Activated T-cell treated with anti-CD3 and anti-CD28 coated beads for 24 hours (primary cell): Measurements from ENCODE around the gene PRODH2.

ENCODE experiments used
- DNase-seq: peaks from one replicate; pipeline ENCODE4 v3.0.0-alpha.2; 2020; ENCODE audit warnings: low read depth

The PRODH2 gene, protein sequence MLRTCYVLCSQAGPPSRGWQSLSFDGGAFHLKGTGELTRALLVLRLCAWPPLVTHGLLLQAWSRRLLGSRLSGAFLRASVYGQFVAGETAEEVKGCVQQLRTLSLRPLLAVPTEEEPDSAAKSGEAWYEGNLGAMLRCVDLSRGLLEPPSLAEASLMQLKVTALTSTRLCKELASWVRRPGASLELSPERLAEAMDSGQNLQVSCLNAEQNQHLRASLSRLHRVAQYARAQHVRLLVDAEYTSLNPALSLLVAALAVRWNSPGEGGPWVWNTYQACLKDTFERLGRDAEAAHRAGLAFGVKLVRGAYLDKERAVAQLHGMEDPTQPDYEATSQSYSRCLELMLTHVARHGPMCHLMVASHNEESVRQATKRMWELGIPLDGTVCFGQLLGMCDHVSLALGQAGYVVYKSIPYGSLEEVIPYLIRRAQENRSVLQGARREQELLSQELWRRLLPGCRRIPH

DNA sequence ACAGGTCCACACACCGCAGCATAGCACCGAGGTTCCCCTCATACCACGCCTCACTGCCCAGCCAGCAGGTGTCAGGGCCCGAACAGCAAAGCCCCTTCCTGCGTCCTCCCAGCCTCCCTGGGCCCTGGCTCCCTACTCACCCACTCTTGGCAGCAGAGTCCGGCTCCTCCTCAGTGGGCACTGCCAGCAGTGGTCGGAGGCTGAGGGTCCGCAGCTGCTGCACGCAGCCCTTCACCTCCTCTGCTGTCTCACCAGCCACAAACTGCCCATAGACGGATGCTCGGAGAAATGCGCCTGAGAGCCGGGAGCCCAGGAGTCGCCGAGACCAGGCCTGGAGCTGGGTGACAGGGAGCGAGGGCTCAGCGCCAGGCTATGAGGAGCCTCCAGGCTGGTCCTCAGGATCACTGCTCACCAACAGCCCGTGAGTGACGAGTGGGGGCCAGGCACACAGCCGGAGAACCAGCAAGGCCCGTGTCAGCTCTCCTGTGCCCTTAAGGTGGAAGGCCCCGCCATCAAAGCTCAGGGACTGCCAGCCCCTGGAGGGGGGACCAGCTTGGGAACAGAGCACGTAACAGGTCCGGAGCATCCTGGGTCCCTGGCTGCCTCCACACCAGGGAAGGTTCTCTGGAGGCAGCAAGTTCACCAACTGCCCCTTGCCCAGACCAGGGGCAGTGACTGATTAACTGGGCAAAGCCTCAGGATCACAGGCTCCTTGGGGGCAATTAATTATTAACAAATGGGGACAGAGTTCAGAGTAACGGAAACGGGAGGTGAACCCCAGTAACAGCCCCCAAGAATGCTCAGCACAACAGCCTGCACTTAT is at the start of gene PRODH2:
TSS of gene PRODH2 (minus strand) at position 626 of the 823 bp plus-strand sequence. CDS start at position 586, 40 bp downstream.
- DNase-seq: no peak

DNA sequence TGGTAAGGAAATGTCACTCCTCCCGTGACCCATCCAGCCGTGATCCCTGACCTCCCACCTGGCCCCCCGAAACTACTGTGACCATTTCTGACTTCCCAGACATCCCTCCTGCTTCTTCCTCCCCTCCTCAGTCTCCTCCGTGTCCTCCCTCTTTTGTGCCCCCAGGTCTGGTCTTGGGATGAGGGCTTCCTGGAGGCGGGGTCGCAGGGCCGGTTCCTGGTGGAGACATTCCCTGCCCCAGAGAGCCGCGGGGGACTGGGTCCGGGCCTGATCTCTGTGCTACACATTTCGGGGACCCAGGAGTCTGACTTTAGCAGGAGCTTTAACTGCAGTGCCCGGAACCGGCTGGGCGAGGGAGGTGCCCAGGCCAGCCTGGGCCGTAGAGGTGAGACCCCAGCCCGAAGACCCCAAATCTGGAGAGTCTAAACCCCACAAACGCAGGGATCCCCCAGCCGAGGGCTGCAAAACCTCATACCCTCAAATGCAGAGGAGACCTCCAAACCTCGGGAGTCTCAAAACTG is 49.1 kb upstream of the PRODH2 start:
- DNase-seq: no peak

DNA sequence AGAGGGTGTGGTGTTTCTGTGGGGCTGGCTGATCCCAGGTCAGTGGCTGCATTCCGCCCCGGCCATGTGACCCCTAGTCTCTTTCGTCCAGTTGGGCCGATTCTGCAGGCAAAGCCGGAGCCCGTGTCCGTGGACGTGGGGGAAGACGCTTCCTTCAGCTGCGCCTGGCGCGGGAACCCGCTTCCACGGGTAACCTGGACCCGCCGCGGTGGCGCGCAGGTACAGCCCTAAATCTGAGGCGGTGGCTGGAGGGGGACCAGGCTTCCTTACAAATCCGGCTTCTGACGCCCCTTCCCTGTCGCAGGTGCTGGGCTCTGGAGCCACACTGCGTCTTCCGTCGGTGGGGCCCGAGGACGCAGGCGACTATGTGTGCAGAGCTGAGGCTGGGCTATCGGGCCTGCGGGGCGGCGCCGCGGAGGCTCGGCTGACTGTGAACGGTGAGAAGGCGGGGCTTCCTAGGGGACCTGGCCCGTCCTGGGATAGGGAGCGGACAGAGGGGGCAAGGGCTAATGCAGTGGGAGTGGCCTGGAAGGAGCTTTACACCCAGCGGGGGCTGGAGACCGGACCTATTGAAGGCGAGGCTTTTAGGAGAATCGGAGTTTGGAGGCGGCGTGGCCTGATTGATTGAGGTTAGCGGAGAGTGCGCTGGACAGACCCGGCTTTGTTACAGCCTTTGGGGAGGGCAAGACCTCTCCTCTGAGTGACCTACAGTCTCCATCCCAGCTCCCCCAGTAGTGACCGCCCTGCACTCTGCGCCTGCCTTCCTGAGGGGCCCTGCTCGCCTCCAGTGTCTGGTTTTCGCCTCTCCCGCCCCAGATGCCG is 48.4 kb upstream of the PRODH2 start:
- no peak for DNase-seq

DNA sequence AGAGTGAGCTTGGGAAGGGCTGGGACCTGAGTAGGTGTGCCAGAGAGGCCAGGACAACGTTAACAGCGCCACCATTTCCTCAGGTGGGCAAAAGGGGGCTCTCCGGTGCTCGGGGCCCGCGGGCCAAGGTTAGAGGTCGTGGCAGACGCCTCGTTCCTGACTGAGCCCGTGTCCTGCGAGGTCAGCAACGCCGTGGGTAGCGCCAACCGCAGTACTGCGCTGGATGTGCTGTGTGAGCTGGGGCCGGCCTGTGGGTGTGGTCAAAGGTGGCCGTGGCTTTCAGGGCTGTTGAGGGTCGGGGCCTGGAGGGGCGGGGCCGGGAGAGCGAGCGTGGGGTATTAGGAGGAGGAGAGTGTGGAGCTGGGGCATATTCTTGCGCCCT is 47.8 kb upstream of the PRODH2 start:
- no peak for DNase-seq

DNA sequence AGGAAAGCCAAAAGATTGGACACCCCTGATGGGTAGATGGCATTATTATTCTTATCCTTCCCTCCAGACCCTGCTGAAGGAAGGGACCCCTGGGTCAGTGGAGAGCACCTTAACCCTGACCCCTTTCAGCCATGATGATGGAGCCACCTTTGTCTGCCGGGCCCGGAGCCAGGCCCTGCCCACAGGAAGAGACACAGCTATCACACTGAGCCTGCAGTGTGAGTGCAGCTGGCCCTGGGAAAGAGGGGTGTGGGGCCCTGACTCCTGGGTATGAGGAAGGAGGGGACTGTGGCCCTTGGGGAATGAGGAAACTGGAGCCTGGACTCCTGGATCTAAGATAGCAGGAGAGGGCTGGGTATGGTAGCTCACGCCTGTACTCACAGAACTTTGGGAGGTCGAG is 46.8 kb upstream of the PRODH2 start:
- DNase-seq: no peak

DNA sequence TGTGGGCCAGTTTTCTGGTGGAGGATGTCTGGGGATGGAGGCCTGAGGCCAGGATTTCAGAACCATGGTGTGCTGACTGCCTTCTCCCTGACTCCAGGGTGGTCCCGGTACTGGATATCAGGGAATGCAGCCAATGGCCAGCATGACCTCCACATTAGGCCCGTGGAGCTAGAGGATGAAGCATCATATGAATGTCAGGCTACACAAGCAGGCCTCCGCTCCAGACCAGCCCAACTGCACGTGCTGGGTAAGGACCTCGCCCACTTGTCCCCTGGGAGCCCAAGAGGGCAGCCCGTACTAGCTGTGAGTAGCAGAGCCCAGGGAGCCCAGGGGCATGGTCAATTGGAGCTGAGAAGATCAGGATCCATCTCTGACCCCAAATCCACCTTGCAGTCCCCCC is 45.7 kb upstream of the PRODH2 start:
- DNase-seq: no peak

DNA sequence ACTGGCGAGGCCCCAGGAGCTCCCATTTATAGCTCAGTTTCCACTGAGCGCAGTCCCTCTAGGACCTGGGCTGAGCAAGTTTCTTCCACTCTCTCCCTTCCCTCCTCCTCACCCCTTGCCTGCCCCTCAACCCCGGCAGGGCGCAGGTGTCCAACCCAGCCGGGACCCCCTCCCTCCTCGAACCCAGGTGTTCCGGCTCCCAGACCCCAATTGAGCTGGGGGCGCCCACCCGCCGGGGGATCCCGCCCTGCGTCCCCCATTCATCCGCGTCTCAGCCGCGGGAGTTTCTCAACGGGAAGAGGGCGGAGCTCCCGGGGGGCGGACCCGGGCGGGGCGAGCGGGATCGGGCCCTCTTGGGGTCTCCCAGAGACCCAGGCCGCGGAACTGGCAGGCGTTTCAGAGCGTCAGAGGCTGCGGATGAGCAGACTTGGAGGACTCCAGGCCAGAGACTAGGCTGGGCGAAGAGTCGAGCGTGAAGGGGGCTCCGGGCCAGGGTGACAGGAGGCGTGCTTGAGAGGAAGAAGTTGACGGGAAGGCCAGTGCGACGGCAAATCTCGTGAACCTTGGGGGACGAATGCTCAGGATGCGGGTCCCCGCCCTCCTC is 44.0 kb upstream of the PRODH2 start, which contains the start of gene KIRREL2:
TSS of gene KIRREL2 (plus strand) at position 366 of the 604 bp plus-strand sequence. CDS start at position 575, 209 bp downstream.
- peak; percentile 22 for DNase-seq

DNA sequence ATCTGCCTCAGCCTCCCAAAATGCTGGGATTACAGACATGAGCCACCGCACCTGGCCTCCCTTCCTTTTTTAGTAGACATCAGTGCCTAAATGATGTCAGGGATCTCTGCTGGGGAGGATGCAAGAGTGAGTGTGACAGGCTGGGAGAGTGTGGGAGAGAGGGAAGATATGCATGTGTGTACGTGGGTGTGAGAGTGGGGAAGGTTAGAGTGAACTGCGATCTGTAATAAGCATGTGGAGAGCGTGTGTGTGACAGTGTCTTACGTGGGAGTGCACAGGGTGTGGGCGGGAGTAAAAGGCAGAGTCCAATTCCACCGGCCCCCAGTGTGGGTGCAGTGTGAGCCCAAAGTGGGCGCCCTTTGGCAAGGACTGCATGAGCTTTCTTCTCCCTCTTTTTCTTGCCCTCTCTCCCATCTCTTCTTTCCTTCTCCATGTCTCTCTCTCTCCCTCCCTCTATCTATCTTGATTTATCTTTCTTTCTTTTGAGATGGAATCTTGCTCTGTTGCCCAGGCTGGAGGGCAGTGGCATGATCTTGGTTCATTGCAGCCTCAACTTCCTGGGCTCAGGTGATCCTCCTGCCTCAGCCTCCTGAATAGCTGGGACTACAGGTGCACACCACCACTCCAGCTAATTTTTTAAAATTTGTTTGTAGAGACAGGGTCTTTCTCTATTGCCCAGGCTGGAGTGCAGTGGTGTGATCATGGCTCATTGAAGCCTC is 40.6 kb upstream of the PRODH2 start:
- no peak for DNase-seq

DNA sequence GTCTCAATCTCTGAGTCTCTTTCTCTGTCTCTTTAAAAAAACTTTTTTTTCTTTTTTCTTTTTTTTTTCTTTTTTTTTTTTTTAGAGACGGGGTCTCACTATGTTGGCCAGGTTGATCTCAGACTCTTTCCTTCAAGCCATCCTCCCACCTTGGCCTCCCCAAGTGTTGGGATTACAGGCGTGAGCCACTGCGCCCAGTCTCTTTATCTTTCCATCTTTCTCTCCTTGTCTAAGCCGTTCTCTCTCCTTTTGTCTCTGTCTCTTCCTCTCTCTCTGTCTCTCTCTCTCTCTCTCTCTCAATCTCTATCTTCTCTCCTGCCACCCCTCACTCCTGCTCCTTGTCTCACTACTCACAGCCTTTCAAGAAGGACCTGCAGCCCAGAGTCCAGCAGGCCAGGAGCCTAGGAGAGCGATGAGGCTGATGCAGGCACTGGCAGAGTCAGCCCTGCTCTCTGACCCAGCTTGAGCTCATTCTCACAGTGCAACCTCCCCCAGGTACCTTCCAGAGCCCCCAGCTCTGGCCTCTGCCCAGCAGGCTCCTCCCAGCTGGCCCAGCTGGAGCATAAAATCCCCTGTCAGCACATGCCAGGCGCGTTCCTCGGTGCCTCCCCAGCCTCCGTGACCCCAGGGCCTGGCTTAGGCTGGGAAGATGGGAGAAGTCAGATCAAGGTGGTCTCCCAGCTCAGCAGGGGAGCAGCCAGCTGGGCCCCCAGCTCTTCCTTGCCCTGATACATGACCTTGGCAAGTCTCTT is 39.6 kb upstream of the PRODH2 start, which contains the start of gene NPHS1:
TSS of gene NPHS1 (minus strand) at position 476 of the 752 bp plus-strand sequence. CDS start 667 bp downstream, outside the sequence.
- no peak for DNase-seq

DNA sequence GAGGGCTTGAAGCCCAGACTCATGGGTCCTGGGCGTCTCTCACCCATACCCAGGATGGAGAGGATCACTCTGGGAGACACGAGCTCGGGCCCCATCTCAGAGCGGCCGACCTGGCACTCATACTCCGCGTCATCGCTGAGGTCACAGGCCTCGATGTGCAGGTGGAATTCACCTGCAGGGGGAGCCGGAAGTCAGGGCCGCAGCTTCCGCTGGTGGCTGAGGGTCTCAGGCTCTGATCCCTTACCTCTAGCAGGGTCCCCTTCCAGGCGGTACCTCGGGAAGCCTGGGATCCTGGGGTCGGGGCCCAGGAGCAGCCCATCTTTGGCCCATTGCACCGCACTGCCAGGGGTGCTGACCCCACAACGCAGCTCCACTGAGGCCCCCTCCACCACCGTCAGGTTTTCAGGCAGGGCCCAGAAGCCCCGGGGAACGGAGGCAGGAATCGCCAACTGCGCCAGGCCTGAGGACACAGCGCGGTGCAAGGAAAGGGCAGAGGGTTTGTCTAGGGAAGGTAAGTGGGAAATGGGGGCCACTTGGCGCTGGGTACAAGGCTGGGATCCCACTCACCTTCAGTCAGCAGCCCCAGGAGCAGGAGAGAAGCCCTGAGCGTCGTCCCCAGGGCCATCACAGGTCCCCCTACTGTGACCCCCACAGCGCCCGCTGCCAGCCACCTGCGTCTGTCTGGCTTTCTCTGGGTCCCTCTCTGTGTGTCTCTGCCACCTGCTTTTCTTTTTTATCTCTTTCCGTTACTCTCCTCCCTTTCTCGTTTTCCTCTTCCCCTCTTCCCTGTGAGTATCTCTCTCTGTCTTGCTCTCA is 38.8 kb upstream of the PRODH2 start:
- no peak for DNase-seq

DNA sequence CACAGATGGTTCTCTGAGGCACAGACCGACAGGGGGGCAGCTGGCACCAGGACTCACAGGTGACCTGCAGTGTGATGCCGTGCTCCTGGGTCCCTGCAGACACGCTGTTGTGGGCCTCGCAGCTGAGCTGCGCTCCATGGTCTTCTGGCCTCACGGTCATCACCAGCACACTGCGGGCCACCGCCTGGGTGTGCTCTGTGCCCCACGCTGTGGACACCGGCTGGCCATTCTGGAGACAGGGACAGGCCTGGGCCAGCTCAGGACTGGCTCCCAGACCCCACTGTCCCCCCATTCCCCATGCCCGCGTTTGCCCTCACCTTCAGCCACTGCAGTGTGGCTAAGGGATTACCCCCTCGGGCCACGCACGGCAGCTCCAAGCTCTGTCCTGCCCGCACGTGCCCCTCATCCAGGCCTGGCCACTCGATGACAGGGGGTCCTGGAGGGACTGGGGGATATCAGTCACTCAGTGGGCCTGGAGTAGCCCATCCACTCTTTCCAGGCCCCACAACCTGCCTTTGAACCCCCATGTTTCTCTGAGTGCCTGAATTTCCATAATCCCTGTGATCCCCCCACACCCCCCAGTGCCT is 36.4 kb upstream of the PRODH2 start:
- no peak for DNase-seq

DNA sequence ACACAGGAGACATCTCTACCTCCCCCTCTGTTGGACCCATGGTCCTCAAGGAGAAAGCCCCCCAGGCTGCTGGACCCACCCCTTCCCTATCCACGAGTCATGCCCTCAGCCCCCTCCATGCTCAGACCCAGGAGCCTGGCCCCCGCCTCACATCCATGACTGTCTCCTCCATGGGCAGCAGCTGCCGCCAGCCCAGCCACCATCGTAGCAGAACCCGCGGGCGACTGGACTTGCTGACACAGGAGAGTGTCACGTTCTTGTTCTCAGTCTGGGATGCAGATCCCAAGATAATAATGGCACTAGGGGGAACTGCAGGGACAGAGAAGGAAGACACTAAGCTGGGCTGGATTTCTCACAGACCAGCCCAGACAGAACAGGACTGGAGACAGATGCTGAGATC is 35.8 kb upstream of the PRODH2 start:
- no peak for DNase-seq

DNA sequence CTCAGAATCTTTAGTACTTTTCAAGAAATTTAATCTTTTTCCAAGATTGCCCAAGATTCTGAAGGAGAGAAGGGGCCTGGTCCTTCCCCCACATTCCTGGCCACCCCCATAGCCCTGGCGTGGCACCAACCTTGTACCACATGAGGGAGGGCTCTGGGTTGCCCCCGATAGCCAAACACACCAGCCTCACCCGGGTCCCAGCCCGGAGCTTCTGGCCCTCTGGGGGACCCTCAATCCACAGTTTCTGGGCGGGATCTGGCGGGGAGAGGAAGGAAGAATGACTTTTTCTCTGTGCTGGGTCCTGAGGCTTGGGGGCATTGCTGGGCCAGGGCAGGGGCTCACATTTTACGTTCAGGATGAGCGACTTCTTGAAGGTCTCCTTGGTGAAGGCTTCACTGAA is 35.3 kb upstream of the PRODH2 start:
- DNase-seq: no peak

DNA sequence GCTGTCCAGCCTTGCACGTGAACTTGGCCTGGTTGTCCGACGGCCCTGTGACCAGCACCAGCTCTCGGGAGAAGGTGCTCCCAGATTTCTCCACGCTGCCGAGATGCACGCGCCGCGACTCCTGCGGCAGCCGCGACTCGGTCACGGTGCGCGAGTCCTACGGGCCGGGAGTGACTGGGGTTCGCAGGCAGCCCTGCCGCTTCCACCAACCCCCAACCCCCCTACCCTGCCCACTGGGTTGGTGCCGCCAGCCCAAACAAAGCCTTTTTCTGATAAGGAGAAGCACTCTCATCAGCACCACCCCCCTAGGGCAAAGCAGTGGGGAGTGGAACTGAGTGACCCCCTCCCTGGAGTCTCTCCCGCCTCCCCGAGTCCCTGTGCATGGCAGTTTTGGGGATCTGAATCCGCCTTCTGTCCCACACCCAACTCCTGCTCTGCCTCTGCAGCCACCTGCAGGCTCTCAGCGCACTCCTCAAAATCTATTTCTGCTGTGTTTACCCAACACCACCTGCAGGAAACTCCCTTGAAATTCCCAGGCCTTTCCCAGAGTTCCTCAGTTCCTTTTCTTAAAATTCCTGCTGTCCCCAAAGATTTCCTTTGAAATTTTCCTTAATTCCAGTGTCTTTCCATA is 33.5 kb upstream of the PRODH2 start:
- DNase-seq: no peak

DNA sequence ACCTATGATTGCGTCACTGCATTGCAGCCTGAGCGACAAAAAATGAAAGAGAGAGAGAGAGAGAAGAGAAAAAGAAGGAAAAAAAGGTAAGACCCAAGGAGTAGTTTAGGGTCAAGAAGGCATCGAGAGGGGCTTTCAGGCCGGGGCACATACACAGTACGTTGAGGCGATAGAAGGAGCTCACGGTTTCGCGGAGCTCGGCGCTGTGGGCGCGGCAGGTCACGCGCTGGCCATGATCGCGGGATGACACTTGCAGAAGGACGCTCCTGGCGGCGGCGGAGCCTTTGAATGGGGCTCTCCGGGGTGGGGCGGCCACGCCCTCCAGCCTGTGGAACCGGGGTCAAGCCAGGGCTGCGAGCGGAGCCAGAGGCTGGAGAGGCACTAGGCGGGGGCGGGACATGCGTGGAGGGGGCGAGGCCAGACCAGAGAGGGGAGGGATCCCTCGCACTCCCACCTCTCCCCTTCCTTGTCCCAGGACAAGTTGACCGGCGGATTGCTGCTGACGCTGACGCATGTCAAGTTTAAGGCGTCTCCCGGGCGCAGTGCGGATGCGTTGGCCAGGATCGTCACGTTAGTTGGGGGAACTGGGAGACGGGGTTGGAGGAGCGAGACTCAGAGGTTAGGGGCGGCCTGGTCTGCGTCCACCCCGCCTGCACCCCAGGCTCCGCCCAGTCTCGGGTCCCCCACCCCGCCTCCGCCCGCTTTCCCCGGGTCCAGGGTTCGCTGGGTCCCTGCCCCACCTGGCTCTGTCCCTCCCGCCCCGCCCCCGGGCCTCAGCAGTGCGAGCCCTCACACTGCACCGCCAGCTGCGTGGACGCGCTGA is 32.8 kb upstream of the PRODH2 start:
- no peak for DNase-seq

DNA sequence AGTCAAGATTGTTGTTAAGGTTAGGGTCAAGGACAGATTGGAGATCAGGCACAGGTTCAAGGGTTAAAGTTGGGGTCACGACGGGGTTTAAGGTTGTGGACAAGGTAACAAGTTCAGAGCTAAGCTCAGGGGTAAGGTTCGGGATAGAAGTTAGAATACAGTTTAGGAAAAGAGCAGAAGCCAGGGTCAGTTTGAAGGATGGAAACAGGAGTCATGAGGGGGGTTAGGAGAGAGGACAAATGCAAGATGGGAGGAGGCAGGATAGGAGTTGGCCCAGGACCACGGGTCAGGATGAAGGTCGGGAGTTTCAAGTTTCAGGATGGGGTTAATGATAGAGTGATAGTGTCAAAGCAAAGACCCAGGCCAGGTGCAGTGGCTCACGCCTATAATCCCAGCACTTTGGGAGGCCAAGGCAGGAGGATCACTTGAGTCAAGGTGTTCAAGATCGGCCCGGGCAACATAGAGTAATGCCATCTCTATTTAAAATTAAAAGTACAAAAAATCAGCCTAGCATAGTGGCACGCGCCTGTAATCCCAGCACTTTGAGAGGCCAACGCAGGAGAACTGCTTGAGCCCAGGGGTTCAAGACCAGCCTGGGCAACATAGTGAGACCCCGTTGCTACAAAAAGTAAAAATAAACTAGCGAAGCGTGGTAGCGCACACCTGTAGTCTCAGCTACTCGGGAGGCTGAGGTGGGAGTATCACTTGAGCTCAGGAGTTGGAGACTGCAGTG is 32.0 kb upstream of the PRODH2 start:
- no peak for DNase-seq
